NCI-H2171 (cell line): ENCODE results near the gene TTLL12.

ENCODE experiments used
- DNase-seq: peaks from one replicate; lab custom pipeline; 2025; lab: John Stamatoyannopoulos, UW

Gene TTLL12

GRCh38 chr22:43213962-43214361 lies 27.0 kb upstream of the TTLL12 start:
- no peak for DNase-seq

- no peak for DNase-seq
These were observed 26.1 kb upstream of the TTLL12 start for GRCh38 chr22:43213051-43213450.

- DNase-seq, result no peak
These were observed 25.6 kb upstream of the TTLL12 start for GRCh38 chr22:43212434-43212952.

- DNase-seq, result no peak
These were observed 25.1 kb upstream of the TTLL12 start for GRCh38 chr22:43211941-43212433.

DNA sequence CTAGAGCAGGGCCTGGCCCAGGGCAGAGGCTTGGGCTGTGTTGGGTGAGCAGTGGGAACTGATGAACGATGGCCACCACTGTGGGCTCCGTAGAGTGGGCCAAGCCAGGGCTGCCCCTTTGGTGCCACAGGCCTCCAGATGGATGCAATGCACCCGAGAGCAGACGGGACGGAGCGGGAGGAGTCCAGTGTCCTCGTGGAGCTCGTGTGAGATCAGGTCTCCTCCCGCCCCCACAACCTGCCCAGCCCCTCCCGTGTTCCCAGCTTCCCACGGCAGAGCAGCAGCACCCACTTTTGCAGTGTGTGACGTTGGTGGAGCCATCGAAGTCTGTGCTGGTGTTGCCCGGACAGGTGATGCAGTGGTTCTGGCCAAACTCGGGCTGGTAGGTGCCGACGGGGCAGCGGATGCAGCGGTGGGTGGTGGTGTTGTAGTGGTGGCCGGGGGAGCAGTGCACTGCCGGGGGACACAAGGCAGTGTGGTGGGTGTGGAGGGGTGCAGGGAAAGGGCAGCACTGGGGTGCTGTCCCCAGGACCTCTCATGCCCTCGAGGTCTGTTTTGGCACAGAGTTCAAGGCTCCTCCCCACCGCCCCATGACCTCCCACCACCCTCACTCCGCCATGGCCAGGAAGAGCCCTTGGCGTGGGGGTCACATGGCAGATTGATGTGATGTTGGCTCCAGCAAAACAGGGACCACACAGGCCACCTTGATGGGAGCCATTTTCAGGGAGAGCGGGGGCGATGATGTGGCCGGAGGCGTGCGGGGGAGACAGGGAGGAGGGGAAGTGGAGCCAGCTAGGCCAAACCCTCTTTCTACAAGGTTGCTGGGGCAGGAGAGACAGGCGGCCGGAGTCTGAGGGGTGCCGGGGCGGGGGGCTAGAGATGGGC lies 23.9 kb upstream of the TTLL12 start:
- no peak for DNase-seq

DNA sequence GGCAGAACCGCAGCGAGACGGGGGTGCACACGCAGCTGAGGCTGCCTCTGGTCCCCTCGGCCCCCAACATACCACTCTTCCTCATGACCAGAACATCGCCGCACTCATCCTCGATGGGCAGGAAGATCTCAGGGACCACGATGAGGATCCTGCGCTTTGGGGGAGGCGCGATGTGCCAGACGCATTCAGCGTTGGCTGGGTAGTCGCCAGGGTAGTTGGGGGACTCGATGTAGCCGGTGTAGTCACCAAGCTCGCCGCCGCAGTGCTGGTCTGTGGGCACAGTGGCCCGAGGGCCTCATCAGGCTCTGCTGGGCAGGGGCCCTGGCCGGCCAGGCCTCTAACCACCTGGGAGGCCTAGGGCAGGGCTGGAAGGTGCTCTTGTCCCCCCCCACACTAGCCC lies 23.0 kb upstream of the TTLL12 start:
- no peak for DNase-seq

DNA sequence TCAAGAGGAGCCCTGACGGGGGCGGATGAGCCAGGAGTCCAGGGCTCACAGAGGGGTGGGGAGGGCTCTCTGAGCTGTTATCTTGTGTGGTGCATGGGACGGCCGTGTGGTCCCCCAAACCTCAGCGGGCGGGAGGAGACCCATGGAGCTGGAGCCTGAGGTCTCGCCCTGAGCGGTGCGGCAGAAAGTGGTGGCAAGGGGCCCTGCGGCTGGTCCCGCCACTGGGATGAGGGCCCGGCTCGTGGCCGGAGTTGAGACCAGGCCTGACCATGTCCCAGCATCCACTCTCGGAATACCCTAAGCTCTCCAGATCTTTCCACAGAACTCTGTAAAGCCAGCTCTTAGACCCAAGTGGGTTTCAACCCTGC lies 22.6 kb upstream of the TTLL12 start:
- no peak for DNase-seq

GRCh38 chr22:43208703-43209522 lies 22.0 kb upstream of the TTLL12 start:
- DNase-seq, result no peak

GRCh38 chr22:43207849-43208702 lies 21.1 kb upstream of the TTLL12 start:
- no peak for DNase-seq

GRCh38 chr22:43207386-43207785 lies 20.5 kb upstream of the TTLL12 start:
- no peak for DNase-seq

DNA sequence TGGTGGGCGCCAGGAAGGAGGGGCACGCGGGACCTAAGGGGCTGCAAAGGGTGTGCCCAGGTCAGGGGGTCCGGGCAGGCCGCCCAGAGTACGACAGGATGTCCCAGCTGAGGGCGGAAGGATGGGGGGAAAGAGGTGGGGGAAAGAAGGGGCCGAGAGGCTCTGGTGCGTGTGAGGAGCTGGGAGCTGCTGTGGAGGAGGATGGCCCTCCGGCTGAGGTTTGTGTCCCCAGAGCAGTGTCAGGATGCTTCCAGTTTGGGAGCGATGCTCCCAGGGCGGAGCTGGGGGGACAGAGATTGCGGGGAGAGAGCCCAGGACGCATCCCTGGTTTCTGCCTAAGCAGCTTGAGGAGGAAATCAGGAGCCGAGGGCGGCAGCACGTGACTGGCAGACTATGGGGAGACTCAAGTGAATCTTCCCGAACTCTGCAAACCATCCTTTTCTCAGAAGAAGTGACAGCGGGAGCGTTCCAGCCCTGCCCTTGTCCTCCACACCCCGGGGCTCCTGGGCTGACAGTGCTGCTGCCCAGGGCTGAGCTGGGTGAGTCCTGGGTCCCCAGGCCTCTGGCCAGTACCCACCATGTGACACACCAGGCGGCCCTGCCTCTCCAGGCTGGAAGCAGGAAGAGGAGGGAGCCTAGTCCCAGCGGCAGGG lies 19.7 kb upstream of the TTLL12 start:
- no peak for DNase-seq

DNA sequence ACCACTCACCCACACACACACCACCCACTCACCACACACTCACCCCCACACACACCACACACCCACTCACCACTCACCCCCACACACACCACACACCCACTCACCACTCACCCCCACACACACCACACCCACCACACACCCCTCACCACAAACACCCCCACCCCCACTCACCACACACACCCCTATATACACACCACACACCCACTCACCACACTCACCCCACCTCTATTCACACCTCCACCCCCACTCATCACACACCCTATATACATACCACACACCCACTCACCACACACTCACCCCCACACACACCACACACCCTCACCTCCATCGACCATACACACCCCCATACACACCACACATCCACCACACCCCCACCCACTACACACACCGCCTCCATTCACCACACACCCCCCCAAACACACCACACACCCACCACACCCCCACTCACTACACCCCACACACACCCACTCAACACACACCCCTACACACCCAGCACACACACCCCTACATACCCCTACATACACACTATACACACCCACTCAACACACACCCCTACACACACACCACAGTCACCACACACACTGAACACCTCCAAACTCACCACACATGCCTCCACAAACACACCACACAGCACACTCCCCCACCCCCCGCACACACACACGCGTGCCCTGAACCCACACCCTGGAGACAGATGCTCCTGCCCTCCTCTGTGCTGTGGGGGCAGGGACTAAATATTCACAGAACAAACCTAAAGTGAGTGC lies 19.0 kb upstream of the TTLL12 start:
- DNase-seq, result no peak

- DNase-seq, result no peak
These were observed 18.3 kb upstream of the TTLL12 start for GRCh38 chr22:43205261-43205691.

GRCh38 chr22:43203471-43203981 lies 16.6 kb upstream of the TTLL12 start:
- DNase-seq, result no peak

DNA sequence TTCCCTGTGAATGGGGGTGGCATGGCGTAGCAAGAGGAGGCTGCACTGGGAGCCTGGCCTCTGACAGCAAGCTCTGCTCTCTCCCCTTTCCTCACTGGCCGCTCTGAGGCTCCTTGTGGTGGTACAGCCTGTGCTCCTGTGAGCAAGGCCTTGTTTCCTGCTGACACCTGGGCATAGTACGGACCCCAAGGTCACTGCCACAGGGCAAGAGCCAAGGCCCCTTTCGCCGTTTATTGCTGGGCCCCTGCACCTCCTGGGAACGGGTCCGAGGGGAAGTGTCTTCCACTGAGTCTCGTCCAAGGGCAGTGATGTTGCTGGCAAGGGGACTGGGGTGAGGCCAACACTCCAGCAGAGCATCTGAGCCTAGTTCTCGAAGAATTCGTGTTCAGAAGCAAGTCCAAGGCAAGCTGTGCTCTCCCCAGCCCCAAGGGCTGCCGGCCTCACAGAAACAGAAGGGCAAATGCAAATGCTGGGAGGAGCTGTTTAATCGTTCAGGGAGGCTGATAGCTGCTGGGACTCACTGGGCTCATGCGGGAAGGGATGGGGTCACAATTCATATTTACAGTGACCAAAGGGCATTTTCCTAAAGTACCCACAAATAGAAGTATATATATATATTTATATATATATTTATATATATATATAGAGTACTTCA lies 15.9 kb upstream of the TTLL12 start:
- DNase-seq, result no peak

DNA sequence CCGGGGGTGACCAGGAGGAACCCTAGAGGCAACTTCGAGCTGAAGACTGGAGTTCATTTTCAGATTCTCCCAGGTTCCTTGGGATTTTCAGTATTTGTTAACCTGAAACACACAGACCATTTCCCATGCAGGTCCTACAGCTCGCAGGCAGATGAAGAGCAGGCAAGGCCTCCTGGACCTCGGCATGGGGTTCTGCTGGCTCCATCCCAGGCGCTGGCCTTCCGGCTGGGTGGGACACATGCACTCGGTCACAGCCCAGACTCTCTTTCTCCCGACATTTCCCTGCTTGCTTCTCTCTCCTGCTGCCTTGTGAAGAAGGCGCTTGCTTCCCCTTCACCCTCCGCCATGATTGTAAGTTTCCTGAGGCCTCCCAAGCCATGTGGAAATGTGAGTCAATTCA lies 15.4 kb upstream of the TTLL12 start:
- DNase-seq, result no peak

- DNase-seq, result no peak
These were observed 14.7 kb upstream of the TTLL12 start for GRCh38 chr22:43201486-43202219.

DNA sequence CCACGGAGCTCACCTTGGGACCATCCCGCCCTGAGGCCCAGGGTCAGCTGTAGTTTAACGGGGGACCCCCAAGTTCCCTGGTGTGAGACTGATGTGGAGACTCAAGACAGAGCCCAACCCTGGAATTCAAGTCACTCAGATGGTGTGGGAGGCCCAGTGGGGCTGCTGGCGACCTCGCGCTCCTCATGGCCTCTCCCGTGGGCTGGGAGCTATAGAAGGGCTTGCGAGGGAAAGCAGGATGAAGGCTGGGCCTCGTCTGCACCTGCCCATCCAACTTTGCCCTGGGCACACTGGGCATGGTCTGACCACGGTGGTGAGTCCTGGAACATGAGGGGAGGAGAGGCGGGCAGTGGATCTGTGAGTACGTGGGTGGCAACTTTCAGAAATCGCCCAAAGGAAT lies 13.6 kb upstream of the TTLL12 start:
- DNase-seq, result no peak

GRCh38 chr22:43200031-43200430 lies 13.1 kb upstream of the TTLL12 start:
- DNase-seq, result no peak
